ENCODE data around the gene SOSTDC1.
"Not testable (repeated sequence)": the region's sequence is repeated elsewhere in the genome, so short reads cannot be mapped to it uniquely, and the experiment has no call there.

SOSTDC1 gene

DNA sequence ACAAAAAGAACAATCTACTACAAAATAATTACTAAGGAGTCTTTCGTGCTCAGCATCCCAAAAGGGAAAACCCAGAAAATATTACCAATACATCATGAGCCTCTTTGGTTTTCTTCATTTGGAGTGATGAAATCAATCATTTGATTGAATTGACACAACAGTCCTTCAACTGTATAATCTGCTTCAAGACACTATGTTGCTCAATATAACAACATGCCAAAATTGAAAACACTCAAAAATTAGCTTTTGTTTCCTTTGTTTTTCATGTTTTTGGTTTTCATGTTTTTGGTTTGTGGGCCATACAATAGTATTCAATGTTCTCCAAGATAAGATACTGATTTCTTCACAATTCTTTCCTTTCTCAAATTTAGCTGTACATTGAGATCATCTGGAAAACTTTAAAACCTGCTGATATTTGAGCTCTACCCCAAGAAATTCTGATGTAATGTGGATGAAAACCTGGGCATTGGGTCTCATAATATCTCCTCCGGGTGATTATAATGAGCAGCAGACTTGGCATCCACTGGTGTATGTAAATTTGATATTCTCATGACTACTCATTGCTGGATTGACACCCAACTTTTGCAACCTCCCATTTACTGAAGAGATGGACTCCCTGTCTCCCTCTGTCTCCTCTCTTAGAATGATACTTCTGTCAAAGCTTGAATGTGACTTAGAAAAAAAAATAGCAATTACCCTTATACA is 4.6 kb downstream of the SOSTDC1 start:
- DNase-seq, result no peak

DNA sequence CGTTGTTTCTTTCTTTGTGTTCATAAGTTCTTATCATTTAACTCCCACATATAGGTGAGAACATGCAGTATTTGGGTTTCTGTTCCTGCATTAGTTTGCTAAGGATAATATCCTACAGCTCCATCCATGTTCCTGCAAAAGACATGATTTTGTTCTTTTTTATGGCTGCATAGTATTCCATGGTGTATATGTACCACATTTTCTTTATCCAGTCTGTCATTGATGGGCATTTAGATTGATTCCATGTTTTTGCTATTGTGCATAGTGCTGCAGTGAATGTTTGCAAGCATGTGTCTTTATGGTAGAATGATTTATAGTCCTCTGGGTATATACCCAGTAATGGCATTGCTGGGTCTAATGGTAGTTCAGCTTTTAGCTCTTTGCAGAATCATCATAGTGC is 9.2 kb downstream of the SOSTDC1 start:
- not testable (repeated sequence) for DNase-seq

DNA sequence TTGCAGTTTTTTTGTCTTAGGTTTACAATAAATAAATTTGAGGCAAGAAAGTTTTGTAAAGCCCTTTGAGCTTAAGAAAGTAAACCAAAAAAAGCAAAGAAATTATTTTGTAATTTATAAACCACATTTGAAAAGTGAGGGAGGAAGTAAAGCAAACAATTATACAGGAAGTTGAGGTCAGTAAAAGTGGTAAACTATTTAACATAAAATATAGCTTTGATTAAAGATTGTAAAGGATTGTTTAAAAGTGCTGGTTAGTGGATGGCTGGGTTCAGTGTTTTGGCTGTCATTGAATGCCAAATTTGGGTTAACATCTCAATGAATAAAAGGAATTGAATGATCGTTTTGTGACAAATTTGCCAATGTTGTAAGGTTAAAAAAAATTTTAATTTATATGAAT is 9.9 kb downstream of the SOSTDC1 start:
- peak; percentile 34 for DNase-seq

DNA sequence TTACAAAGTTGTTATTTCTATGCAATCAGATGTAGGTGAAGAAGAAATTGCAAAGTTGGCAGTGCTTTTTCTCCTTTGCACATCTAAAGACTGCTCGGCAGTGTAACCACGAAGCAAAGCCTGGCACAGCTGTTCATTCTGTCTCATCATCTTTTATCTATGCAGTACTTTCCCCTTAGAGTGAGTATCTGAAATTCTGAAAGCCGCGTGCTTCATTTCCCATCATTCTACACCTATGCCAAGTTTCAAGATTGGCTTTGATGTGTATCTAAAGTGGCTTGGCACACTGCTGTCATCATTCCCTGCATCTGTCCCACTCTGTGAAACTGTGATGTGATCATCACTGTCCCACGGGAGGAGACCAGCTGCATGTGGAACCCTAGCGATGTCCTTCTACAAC is 15.2 kb downstream of the SOSTDC1 start:
- DNase-seq, result no peak

DNA sequence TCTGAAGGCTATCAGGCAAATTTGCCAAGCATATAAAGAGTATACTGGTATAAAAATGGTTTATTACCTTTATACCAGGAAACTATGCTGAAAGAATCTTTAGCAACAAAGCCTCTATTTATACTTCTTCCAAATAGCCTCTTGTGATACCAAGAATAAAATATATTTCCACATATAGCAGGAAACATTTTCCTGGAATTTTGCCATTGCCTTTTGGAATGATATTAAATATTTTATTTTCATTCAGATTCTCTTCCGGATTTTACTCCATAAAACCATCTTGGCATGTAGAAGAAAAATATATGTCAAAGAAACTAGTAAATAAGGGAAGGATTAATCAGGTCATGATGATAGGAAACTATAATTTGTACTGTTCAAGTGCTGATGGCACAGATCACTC is 17.7 kb downstream of the SOSTDC1 start:
- DNase-seq, result no peak

DNA sequence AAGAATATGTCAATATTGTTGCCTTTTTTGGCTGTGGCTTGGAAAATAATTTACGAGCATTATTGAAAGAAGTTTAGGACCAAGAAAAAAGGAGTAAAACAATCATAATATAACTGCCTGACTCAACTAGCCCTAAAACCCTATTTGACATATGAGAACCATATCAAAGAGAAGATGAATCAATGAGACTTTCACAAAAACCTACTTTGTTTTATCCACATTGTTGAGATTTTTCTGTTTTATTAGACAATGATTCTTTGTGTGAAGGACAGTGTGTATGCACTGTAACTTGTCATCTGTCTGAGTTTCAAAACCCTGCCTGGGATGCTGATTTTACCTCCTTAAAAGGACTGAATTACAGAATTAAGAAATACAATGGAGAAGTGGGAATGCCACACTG is 19.0 kb downstream of the SOSTDC1 start:
- no peak for DNase-seq

DNA sequence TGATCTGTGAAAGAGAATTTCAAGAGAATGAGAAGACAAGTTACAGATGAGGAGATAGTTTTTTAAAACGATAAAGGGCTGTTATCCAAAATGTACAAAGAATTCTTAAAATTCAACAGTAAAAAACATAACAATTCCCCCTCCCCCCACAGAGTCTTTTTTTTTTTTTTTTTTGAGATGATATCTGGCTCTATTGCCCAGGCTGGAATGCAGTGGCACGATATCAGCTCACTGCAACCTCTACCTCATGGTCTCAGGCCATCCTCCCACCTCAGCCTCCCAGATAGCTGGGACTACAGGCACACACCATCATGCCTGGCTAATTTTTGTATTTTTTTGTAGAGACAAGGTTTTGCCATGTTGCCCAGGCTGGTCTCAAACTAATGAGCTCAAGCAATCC is 21.7 kb downstream of the SOSTDC1 start:
- not testable (repeated sequence) for DNase-seq

DNA sequence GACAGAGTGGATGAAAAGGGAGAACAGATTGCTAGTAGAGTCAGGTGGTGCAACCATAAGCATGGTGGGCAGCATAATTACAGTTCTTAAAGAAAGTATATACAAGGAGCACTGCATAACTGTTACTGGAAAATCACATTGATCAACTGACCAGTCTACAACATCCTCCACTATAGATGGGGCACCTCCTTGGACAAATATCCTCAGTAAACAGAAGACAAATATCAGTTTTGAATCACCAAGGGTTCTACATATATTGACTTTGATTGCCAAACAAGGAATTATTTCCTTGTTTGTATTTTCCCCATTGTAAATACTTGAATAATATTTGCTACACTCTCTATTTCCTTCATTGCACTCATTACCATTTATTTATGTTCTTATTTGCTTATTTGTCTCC is 26.6 kb downstream of the SOSTDC1 start:
- DNase-seq, result no peak

DNA sequence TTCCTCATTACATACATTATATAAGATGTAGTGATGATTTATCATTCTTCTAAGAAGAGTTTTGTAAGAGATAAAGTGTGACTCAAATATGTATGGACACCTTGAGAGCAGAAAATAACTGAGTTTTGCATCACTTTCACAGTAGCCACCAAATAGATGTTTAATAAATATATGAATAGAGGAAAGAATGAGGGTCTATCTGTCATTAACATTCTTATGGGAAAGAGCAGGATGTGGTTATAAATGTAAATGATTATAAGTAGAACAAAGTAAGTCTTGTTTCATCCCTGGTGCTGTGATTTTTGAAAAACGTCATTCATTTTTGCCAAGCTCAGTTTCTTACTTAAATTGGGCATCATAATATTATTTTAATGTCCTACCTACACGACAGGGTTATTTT is 29.2 kb downstream of the SOSTDC1 start:
- DNase-seq, result no peak

DNA sequence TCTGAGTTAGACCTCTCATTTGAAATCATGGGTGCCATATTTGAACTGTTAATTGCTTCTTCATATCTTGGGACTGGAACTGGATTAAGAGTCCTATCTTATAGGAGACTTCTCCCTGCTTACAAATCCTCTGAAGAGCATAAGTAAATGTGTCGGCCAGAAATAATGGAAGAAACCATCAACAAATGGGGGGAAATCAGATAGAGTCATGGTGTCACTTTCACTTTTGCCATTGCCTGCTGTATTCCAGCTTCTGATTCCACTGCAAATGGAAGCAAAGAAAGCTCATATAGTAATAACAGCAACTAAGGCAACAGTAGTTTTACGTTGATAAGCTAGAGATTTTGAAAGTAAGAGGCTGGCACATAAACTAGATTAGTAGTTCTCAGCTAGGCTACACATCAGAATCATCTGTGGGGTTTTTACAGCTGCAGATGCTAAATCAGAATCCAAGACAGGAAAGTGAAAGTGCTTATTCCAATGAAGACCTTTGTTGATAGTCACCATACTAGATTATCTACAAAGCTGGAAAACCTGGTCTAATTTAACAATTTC is 31.9 kb downstream of the SOSTDC1 start:
- no peak for DNase-seq

DNA sequence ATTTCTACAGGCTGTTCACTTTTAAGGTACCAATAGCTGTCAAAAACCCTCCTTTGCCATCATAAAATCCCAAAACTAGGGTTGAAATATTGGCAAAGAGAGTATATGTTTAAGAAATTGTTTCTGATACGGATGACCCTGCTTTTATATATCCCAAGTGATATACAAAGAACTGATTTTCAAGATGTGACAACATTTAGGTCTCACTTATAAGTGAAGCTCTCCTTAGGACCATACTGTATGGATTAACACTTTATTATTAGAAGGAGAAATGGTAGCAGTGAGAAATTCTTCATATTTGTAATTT is 33.2 kb downstream of the SOSTDC1 start:
- no peak for DNase-seq

DNA sequence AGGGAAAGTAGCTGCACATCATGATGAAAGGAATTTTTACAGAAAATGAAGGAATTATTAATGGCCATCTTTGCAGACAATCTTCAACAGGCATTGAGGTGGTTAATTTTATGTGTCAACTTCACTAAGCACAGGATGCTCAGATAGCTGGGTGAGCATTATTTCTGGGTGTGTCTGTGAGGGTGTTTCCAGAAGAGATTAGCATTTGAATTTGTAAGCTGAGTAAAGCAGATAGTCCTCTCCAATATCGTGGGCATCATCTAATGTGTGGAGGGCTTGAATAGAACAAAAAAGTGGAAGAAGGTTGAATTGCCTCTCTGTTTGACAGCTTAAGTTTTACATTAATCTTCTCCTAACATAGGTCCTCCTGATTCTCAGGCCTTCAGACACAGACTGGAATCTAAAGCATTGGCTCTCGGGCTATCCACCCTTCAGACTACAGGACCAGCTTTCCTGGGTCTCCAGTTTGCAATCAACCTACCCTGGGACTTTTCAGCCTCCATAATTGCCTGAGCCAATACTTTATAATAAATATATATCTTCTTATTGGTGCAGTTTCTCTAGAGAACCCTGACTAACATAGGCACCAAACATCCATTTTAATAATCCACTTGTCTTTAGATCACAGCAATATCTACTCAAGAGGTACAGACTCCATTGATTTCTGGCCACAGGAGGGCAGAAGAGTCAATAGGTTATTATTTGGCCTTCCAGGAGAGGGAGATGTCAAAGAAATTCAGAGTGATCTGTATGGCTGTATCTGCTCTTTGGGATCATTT is 33.7 kb downstream of the SOSTDC1 start:
- DNase-seq, result peak; percentile 81

DNA sequence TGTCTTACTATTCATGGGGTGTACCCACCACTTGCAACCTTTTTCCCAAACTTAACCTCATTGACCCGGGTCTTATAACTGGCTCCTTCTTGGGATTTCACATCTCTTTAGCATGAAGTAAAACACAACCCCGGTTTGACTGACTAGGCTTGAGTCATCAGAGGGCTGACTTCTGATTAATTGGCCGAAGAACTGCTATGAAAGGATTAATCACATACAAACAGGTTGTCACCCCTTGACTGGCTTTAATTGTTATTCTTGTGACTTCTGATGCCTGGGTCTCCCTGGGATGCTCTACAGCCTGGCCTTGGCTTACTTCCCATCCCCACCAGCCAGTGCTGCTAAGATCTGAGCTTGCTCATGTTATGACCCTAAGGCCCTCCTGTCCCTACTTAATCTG is 35.4 kb downstream of the SOSTDC1 start:
- DNase-seq, result no peak

DNA sequence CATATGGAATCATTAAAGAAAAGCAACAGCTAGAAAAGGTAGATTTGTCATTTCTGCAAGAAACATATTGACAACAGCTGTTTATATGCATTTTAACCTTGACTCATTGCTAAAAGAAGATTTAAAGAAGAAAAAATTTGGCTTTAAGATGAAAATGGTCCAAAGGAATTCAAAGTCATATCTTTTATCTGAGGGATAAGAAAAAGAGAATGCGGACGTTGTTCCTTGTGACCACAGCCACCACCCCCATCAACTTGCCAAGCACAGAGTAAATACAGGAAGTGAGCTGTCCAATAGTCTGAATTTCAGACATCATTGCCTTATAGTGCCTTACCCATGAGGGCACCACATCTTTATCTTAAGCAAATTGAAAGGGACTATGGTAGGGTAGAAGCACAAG is 36.9 kb downstream of the SOSTDC1 start:
- peak; percentile 78 for DNase-seq

DNA sequence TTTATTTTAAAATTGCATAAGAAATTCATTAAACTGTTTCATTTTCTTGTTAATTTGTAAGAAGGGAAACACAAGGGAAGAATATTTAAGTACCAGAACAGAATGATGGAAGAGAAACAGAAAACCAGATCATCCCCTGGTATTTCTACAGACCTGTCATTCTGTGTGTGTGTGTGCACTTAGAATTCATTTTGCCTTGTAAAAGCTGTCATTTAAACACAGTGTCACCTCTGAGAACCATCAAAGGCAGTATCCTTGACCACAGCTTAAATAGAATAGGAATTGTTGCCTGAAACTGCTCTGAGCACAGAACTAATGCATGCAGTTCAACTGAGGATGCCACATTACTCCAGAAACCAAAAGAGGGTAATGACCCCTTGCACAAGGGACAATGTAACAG is 37.4 kb downstream of the SOSTDC1 start:
- DNase-seq, result no peak

DNA sequence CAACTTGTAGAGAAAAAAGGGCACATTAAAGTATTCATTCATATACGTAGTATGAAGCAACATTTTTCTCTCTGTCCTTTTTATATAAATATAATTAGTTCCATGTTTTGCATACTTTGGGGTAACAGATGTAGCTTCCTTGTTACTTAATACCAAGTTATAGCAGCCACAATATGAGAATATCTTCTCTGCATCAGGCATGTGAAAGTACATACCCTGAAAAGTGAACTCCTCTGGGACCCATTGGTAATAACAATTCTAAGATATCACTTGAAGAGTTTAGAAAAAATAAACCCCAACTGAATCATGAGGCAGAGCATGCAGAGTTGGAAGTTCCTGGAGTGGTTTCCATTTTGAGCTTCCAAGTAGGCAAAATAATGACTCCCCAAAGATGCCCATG is 41.8 kb downstream of the SOSTDC1 start:
- no peak for DNase-seq

DNA sequence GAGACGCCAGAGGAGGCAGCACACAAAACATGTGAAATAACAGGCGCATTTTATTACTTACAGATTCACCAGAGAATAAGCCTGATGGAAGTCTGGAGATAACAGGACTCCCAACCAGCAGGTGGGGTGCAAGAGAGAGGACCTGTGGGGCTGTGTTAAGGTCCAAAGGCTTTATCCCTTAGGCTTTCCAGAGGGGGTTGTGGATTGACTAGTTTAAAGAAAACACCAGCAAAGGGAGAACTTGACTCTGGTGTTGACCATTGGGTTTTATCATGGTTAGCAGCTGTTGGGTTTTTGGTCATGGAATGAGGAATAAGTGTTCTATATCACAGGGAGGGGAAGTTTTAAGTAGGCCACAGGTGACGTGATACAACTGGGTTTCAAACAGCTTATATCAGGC is 42.6 kb downstream of the SOSTDC1 start:
- DNase-seq, result peak; percentile 22

DNA sequence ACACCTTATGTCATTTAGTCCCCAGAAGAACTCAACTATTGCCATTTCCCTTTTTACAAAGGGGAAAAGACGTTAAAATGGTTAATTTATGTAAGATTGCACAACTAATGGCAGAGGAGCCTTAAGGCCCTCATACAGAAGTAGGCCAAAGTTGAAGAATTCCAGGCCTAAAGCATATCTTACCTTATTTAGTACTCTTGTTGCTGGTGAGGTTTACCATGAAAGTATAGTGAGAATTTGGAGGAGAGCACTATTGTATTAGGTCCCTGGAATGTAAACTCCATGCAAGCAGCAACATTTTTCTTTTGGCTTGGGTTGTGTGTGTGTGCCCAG is 43.5 kb downstream of the SOSTDC1 start:
- DNase-seq, result peak; percentile 36

DNA sequence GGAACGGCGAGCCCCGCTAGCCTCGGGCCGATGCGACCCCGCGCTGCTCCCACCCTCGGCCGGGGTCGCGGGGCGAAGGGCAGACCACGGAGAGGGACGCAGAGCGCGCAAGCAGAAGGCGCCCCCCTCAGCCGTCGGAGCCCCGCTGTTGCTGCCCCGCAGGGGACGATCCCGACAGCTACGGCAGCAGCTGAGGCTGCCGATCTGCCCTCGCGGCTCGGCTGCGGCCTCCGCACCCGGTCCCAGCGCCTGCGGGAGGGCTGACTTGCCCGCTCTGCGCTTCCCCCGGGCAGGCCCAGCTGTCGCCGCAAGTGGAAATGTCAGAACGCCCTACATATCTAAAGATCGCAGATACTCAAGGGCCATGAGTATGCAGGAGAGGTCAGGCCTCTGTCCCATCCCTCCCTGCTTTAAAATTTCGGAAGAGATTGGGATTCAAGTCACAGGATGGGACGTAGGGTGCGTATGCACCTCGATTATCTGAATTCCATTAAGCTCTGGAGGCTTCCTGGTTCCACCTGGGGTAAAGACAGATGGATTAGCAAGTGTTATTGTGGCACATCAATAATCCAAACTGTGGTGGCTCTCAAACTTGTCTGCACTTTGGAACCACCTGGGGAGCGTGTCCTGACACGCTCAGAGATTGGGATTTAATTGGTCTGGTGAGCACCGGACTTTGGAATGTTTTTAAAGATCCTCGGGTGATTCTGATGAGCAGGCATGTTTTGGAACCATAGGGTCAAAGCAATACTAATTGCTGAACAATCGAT is 44.0 kb downstream of the SOSTDC1 start, which contains the start of gene CRPPA:
Gene CRPPA, minus strand, starts transcription at position 206 of the 770 bp plus-strand sequence. CDS start 216 bp downstream, outside the sequence.
- peak; percentile 75 for DNase-seq

DNA sequence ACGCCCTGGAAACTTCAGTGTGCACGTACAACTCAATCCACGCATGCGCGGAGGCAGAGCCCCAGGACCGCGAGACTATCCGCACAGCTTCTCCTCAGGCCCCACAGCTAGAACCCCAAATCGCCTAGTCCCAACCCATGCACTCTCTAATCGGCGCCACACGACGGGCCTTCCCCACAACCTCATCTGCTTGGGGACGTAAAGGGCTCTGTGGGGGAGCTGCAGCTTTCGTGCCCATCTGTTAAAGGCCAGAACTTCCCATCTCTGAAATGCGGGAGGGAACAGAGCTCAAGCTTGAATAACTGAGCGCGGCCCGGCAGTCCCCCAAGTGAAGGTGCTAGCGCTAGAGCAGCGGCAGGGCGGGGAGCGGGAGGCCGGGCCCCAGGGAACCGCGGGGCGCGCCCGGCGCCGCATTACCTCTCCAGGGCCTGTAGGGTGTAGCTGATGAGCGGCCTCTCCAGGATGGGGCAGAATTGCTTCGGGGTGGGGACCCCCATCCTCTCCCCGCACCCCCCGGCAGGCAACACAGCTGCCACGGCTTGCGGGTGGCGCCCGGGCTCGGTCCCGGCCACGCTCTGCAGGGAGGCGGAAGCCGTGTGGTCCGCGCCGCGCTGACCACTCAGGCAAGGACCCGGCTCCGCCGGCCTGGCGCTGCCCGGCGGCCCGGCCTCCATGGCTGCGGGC is 44.7 kb downstream of the SOSTDC1 start:
- peak; percentile 97 for DNase-seq

DNA sequence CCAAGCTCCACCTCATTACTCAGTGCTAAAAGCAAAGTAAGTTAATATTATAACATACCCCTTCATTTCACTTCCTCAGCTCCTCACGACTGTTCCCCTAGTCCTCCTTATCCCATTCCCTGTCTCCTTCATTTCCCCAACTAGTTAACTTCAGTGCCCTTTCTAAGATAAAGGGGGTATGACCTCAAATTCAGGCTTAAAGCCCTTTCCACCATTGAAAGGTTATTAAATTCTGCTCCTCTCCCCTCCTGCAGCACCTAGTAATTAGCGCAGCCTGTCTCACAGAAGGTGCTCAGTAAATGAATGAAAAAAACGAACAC is 45.2 kb downstream of the SOSTDC1 start:
- no peak for DNase-seq

DNA sequence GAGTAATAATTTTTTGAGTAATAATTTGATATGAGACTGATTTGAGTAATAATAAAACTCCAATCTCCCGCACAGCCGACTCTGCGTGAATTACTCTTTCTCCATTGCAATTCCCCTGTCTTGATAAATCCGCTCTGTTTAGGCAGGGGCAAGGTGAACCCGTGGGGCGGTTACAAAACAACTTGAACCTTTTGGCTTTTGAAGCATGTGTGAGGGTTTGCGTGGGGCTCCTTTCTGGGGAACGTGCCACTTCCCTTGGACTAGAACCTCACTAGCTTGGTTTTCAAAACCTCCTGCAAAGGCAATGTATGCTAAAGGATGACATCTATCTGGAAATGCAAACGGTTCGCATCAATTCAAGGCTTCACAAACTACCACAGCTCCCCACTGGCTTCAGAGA is 45.7 kb downstream of the SOSTDC1 start:
- peak; percentile 13 for DNase-seq

DNA sequence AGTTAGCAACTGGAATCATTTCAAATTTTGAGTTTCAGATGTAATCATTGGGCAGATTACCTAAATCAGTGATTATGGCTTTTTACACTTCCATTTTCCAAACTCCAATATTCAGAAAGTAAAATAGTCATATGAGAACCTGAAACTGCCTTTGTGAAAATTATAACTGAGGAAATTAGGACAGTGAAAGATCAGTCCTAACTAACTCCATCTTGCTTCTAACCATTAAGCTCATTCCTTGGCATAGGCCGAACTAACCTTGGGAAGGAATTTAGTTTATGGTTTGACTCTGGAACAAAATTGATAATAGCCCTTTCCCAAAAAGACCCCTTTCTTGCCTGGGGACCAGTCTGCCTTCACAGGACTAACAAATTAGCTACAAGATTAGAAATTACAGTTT is 46.4 kb downstream of the SOSTDC1 start:
- no peak for DNase-seq

All from hematopoietic multipotent progenitor cell treated with erythropoietin and hydrocortisone succinate and interleukin-3 and kit ligand, for 4 days (in vitro differentiated cells).